ENCODE data around the gene SCNN1B. TPM values are rescaled to one million over a fixed set of nuclear protein-coding genes. Genes with fewer than 3 reads are reported as not detected.
"Not testable (repeated sequence)": the region's sequence is repeated elsewhere in the genome, so short reads cannot be mapped to it uniquely, and the experiment has no call there.

SCNN1B gene
- total RNA-seq, 4 donors from 2014 or later, result 8.1 to 30.5 (median 11.9) TPM

GRCh38 chr16:23290189-23291062 is 11.7 kb upstream of the SCNN1B start:
- intact Hi-C loops (cut with DNase I), result no loop called here
- no peak overlapping the region for H3K4me3 ChIP-seq (replicated peaks in 1 of 3)
- peak; percentile 43 to 56 for DNase-seq
- WGBS, 2 donors, result 39 to 47% methylated on average over 12 of the region's 12 CpGs
- H3K27me3 ChIP-seq, result no peaks in the 10 kb centered on the region
- H3K9me3 ChIP-seq, result no peaks in the 10 kb centered on the region
- H3K4me1 ChIP-seq, result peaks cover 5 to 22% of the 10 kb centered on the region in 2 donors
- TF ChIP-seq POLR2A (IDR thresholded peaks at IDR 0.05) (no peak), CTCF (IDR thresholded peaks at IDR 0.05) (no peak)
- H3K27ac ChIP-seq, result peak overlapping the region; percentile 67 to 80 (median 75)
- H3K36me3 ChIP-seq, result no peaks in the 10 kb centered on the region

GRCh38 chr16:23293016-23293415 is 9.1 kb upstream of the SCNN1B start:
- H3K4me1 ChIP-seq, result peaks cover 5 to 14% of the 10 kb centered on the region in 2 donors
- TF ChIP-seq POLR2A (IDR thresholded peaks at IDR 0.05), result no peak
- TF ChIP-seq CTCF (IDR thresholded peaks at IDR 0.05), result no peak
- no peak overlapping the region for H3K27ac ChIP-seq
- DNase-seq, result no peak
- no peak overlapping the region for H3K4me3 ChIP-seq (replicated peaks in 1 of 3)
- 88 to 92% methylated on average over 6 of the region's 6 CpGs for WGBS, 2 donors
- intact Hi-C loops (cut with DNase I), result no loop called here
- no peaks in the 10 kb centered on the region for H3K9me3 ChIP-seq
- H3K27me3 ChIP-seq, result no peaks in the 10 kb centered on the region
- H3K36me3 ChIP-seq, result no peaks in the 10 kb centered on the region

- peaks cover 5 to 13% of the 10 kb centered on the region in 2 donors for H3K4me1 ChIP-seq
- no peaks in the 10 kb centered on the region for H3K27me3 ChIP-seq
- no peaks in the 10 kb centered on the region for H3K9me3 ChIP-seq
- intact Hi-C loops (cut with DNase I), result no loop called here
- no peak for TF ChIP-seq CTCF (IDR thresholded peaks at IDR 0.05)
- TF ChIP-seq POLR2A (IDR thresholded peaks at IDR 0.05), result no peak
- DNase-seq, result no peak
- H3K4me3 ChIP-seq (replicated peaks in 1 of 3), result no peak overlapping the region
- WGBS, 2 donors, result 94 to 95% methylated on average over 2 of the region's 2 CpGs
- no peaks in the 10 kb centered on the region for H3K36me3 ChIP-seq
- H3K27ac ChIP-seq, result no peak overlapping the region
Measured at GRCh38 chr16:23294260-23294659, 7.8 kb upstream of the SCNN1B start.

- Histone ChIP-seq H3K27ac (no peak overlapping the region), H3K27me3 (no peaks in the 10 kb centered on the region), H3K9me3 (no peaks in the 10 kb centered on the region), H3K4me1 (peaks cover 0 to 4% of the 10 kb centered on the region in 2 donors), H3K36me3 (no peaks in the 10 kb centered on the region), H3K4me3 (replicated peaks in 1 of 3) (no peak overlapping the region)
- peak in 1 of 2 donors; percentile 35 for DNase-seq
- 82 to 87% methylated on average over 3 of the region's 3 CpGs for WGBS, 2 donors
- TF ChIP-seq CTCF (IDR thresholded peaks at IDR 0.05) (peak in 3 of 6 experiments; percentile 24 to 38 (median 31)), POLR2A (IDR thresholded peaks at IDR 0.05) (no peak)
- intact Hi-C loops (cut with DNase I), result no loop called here
Measured at GRCh38 chr16:23296994-23297393, 5.1 kb upstream of the SCNN1B start.

GRCh38 chr16:23298290-23298915 is 3.7 kb upstream of the SCNN1B start:
- no peak overlapping the region for H3K27ac ChIP-seq
- H3K9me3 ChIP-seq, result no peaks in the 10 kb centered on the region
- no peak for DNase-seq
- no peak overlapping the region for H3K4me3 ChIP-seq (replicated peaks in 1 of 3)
- H3K27me3 ChIP-seq, result no peaks in the 10 kb centered on the region
- TF ChIP-seq POLR2A (IDR thresholded peaks at IDR 0.05) (no peak), CTCF (IDR thresholded peaks at IDR 0.05) (no peak)
- peaks cover 0 to 4% of the 10 kb centered on the region in 2 donors for H3K4me1 ChIP-seq
- WGBS, 2 donors, result 82 to 86% methylated on average over 6 of the region's 6 CpGs
- intact Hi-C loops (cut with DNase I), result no loop called here
- H3K36me3 ChIP-seq, result no peaks in the 10 kb centered on the region

- H3K4me3 ChIP-seq (replicated peaks in 1 of 3); H3K27me3 ChIP-seq; H3K4me1 ChIP-seq; DNase-seq; H3K36me3 ChIP-seq; H3K27ac ChIP-seq; intact Hi-C loops (cut with DNase I); H3K9me3 ChIP-seq: not testable (repeated sequence)
- 81 to 92% methylated on average over 3 of the region's 3 CpGs for WGBS, 2 donors
Measured at GRCh38 chr16:23299815-23300214, 2.3 kb upstream of the SCNN1B start.
